Right renal cortex interstitium (tissue), 3 donors: ENCODE measurements around the gene MEIS1. TPM values are rescaled to one million over a fixed set of nuclear protein-coding genes. Genes with fewer than 3 reads are reported as not detected.

Experiments
- DNase-seq, 3 donors: peaks; one replicate each; pipeline ENCODE4 v3.0.0-alpha.2; 2013; ENCODE audit warnings: low read depth in 3 of 3, low spot score in 2 of 3
- polyA plus RNA-seq, 3 donors: library from polyadenylated mRNA; unstranded; fragments of 120-200 nt; gene quantifications; one replicate each; pipeline ENCODE4 v1.2.1, GENCODE V29; 2013; ENCODE audit not compliant: insufficient read length in 3 of 3

MEIS1 gene
- polyA plus RNA-seq, 3 donors = 105 to 132 (median 122) TPM

DNA sequence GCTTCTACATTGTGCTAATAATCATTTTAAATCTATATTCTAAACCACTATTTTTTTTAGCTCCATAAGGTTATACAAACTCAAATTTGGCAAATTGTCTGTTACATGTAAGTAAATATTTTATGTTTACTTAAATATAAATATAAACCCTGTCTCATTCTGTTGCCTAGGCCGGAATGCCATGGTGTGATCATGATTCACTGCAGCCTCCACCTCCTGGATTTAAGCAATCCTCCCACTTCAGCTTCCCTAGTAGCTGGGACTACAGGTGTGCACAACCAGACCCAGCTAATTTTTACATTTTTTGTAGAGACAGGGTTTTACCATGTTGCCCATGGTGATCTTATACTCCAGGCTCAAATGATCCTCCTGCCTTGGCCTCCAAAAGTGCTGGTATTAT, 124.7 kb downstream of the MEIS1 start:
- no peak for DNase-seq

GRCh38 chr2:66560683-66561082, 125.8 kb downstream of the MEIS1 start:
- DNase-seq = no peak

DNA sequence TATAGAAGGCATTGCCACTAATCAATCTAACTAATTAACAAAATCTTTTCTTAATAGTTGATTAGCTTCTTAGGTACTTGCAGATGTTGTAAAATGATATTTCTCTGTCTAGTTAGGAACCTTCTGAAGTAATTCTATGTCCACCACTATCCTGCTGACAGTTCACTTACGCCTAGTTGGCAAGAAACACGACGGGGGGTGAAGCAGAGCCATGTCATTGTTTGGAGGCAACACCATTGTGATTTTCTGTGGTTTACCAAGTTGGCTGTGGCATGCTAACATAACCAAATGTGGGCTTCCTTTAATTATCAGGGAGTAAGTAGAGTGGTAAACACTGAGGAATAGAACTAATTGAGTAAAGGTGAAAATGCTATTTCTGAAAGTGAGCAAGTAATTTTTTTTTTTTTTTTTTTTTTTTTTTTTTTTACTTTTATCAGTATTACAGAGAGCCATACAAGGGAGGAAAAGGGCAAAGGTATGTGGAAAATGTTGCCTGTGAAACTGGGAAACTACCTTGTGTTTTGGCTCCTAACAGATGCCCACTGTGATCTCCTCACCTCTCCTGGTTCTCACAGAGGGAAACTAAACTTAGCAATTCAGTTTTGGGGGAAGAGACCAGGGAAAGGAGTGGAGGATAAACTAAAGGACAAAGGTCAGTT, 126.8 kb downstream of the MEIS1 start:
- no peak for DNase-seq

DNA sequence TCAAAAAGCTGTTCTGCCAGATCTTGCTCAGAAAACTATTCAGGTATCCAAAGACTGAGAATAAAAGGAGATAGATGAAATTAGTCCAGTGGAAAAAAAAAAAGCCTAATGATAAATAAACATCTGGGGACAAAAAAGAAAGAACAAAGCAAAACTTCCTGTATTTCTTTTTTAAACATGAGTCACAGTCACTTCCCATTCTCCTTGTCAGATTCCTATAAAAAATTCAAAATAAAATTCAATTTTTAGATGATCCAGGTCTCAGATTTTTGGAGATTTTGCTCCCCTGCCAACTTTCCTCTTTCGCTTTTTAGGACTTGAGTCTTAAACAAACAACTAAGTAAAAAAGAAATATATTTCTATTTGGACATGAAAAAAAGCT, 127.4 kb downstream of the MEIS1 start:
- DNase-seq = no peak

- DNase-seq = no peak
These were observed 128.5 kb downstream of the MEIS1 start for GRCh38 chr2:66563473-66563872.

- DNase-seq = no peak
These were observed 130.4 kb downstream of the MEIS1 start for GRCh38 chr2:66565291-66565690.

GRCh38 chr2:66566726-66567399, 131.9 kb downstream of the MEIS1 start:
- DNase-seq = no peak

DNA sequence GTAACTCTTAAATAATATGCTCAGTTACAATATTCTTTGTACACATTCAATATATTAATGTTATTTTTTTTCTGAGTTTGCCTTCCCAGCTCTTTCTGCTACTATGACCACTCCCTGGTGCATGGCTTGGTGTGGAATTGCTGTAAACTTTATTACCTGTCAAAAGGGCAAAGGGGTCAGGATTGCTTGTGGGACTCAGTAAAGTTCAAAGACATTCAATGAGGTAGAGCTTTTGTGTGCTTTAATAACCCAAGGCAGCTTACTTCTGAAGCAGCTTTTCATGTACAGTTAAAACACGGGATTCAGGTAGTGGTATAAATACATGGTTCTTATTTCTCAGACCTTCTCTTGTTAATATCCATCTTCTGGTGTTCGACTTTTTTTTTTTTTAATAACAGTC, 132.8 kb downstream of the MEIS1 start:
- DNase-seq = no peak

- DNase-seq = no peak
These were observed 133.8 kb downstream of the MEIS1 start for GRCh38 chr2:66568650-66569300.

DNA sequence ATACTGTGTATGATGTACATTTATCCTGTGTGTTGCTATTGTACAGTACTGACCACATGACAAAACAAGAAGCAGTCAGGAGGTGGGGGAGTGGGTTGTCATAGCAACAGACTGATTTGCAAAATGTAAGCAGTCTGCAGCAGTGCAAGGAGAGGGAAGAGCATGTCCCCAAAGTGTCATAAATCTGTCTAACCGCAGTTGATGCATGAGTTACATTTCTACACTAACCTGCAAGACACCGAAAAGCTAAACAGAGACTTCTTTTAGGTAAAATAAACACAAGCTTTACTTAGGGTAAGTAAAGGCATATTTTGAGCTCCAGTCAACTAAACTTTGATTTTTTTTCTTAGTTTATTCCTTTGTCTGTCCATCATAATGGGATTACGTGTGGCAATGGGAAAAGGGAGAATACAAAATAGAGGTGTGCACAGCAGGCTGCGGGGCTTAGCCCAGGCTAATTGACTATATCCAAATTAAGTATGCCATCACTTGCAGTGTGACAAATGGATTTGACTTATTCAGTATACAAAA, 134.5 kb downstream of the MEIS1 start:
- no peak for DNase-seq

DNA sequence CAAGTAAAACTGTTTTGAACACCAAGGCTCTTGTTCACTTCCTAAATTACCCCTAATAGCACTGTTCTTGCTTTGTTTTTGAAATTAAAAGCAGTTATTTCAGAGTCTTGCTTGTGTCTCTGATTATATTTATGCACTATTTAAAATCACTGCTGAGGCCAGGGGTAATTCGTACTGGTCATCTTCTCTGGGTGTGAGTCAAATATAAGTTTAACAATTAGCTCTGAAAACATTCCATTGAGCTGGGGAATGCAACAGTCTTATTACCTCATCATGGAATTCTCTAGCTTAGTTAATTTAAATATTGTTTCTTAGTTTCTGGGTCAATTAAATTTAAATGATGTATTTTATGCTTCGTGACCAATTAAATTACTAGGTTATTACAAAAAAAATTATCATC, 135.0 kb downstream of the MEIS1 start:
- no peak for DNase-seq

- no peak for DNase-seq
These were observed 135.5 kb downstream of the MEIS1 start for GRCh38 chr2:66570471-66570870.

- DNase-seq = no peak
These were observed 137.0 kb downstream of the MEIS1 start for GRCh38 chr2:66571918-66572317.

GRCh38 chr2:66572391-66572790, 137.5 kb downstream of the MEIS1 start:
- no peak for DNase-seq

- DNase-seq = no peak
These were observed 138.5 kb downstream of the MEIS1 start for GRCh38 chr2:66573416-66573815.

DNA sequence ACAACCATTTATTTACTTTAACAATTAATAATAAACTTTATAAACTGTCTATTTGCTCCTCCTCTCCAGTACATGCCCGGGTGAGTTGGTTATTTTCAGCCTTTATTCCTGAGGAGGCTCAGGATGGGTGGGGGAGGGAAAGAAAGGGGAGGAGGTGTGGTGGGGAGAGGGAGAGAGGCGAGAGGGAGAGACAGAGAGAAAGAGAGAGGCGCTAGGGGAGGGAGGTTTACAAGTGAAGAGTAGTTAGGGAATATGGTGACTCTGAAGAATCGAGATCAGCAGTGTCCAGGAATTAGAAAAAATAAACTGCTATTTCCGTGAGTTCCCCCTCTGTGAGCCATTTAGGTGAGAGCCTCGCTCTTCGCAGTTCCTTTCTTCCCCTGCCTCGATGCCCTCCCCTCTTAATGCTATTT, 138.9 kb downstream of the MEIS1 start:
- DNase-seq = no peak

DNA sequence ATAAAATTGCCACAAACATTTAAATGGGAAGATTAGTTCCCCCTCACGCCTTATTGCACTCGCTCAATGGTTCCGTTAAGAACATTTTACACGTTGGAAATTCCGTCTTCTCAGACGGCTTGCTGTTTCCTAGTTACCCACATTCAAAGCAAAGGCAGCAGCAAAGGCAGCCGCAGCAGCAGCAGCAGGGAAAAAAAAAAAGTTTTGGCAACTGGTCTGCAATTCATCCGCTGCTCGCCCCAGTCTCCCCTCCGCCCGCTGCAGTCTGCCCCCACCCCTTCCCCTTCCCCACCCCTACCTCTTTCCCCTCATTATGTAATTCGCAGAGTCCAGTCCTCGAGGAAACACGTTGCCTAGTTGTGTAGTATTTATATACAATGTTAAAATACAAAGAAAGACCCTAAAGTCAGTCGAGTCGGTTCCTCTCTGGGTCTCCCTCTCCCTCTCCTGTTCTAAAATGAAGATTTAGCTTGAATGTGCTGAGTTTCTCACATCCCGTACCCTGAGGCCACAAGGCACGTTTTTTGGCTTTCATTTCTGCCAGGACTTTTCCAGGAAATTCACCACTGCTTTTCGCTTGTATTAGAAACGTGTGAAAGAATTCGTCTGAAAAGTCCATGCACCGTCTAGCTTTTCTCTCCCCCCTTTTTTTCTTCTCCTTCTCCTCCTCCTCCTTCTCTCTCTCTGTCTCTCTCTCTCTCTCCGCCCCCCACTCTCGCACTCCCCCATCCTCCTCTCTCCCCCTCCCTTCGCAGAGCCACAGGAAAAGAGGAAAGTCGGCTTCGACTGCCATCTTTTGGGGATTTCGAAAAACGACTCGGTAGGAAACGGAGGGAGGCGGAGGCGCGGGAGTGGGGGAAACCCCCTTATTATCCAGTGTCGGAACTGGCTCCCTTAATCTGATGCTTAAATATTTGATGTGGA, 140.0 kb downstream of the MEIS1 start:
- DNase-seq = no peak

GRCh38 chr2:66575625-66576310, 140.8 kb downstream of the MEIS1 start:
- DNase-seq = no peak

DNA sequence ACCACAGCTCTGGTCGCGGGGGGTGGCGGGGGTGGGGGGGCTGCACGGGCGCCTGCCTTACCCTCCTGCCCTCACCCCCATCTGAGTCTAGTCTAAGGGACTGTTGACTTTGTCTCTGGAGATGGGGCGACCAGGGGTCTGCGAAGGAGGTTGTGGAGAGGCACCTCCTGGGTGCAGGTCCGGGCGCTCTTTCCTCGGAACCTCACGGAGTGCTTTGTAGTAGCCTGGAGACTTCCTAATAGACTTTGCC, 141.3 kb downstream of the MEIS1 start:
- no peak for DNase-seq

GRCh38 chr2:66576561-66577320, 141.8 kb downstream of the MEIS1 start:
- no peak for DNase-seq
